Stimulated activated CD4-positive, alpha-beta T cell treated with anti-CD3 and anti-CD28 coated beads, Interleukin-1b, Interleukin-23, amount 100 ng/mL, for 1 hour (primary cell): ENCODE results near the gene ANKRD11.
"Not testable (repeated sequence)": the region's sequence is repeated elsewhere in the genome, so short reads cannot be mapped to it uniquely, and the experiment has no call there.

ENCODE experiments used
- DNase-seq, 2 donors: peaks; one replicate each; pipeline ENCODE4 v3.0.0-alpha.2; 2020; ENCODE audit warnings: low read depth in 2 of 2

ANKRD11 gene

GRCh38 chr16:89330177-89330856 is 160.0 kb downstream of the ANKRD11 start:
- no peak for DNase-seq

- not testable (repeated sequence) for DNase-seq
These were observed 160.6 kb downstream of the ANKRD11 start for GRCh38 chr16:89329830-89330176.

GRCh38 chr16:89328412-89329400 is 161.7 kb downstream of the ANKRD11 start:
- DNase-seq, result not testable (repeated sequence)

- DNase-seq, result no peak
These were observed 163.6 kb downstream of the ANKRD11 start for GRCh38 chr16:89326721-89327120.

GRCh38 chr16:89325861-89326471 is 164.4 kb downstream of the ANKRD11 start:
- DNase-seq, result no peak

GRCh38 chr16:89324056-89325010 is 166.0 kb downstream of the ANKRD11 start:
- peak in 1 of 2 donors; percentile 39 for DNase-seq

GRCh38 chr16:89323120-89323960 is 167.0 kb downstream of the ANKRD11 start:
- DNase-seq, result no peak

- no peak for DNase-seq
These were observed 167.8 kb downstream of the ANKRD11 start for GRCh38 chr16:89322321-89323119.

- no peak for DNase-seq
These were observed 169.4 kb downstream of the ANKRD11 start for GRCh38 chr16:89320782-89321501.

GRCh38 chr16:89319886-89320781 is 170.2 kb downstream of the ANKRD11 start:
- no peak for DNase-seq

- no peak for DNase-seq
These were observed 170.8 kb downstream of the ANKRD11 start for GRCh38 chr16:89319631-89319885.

- DNase-seq, result no peak
These were observed 171.3 kb downstream of the ANKRD11 start for GRCh38 chr16:89318871-89319630.

GRCh38 chr16:89318430-89318758 is 172.0 kb downstream of the ANKRD11 start:
- no peak for DNase-seq

- no peak for DNase-seq
These were observed 172.5 kb downstream of the ANKRD11 start for GRCh38 chr16:89317729-89318429.

- no peak for DNase-seq
These were observed 173.2 kb downstream of the ANKRD11 start for GRCh38 chr16:89317101-89317671.

- DNase-seq, result no peak
These were observed 173.7 kb downstream of the ANKRD11 start for GRCh38 chr16:89316701-89317100.
